Measurements from ENCODE around the gene G6PD. TPM values are rescaled to one million over a fixed set of nuclear protein-coding genes. Genes with fewer than 3 reads are reported as not detected.
"Not testable (repeated sequence)": the region's sequence is repeated elsewhere in the genome, so short reads cannot be mapped to it uniquely, and the experiment has no call there.

Gene G6PD
- total and polyA plus RNA-seq, 2 of the 8 experiments (the other 6 are each of a cell fraction or from before 2014, with no cell fraction given): 47.3 to 55.1 TPM

DNA sequence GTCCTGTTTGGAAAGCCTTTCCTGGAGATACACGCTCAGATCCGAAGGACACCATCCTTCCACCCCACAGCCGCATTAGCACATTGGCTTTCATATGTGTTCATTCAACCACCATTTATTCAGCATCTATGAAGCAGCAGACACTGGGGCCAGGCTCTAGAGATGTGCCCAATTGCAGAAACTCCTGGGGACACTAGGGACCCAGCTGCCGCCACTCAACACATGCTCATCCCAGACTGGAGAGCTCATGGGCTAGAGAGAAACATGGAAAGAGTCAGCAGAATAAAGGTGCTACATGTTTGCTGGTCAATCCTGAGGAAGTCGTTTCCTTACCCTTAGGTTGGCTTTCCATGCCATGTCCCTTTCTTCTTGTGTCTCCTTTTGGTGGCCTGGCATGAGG is 45.9 kb upstream of the G6PD start (continued):
- TF ChIP-seq BACH1 (IDR thresholded peaks at IDR 0.05; ENCODE audit: low read length) (no peak), ASH2L (IDR thresholded peaks at IDR 0.05; ENCODE audit: low read length) (no peak)

DNA sequence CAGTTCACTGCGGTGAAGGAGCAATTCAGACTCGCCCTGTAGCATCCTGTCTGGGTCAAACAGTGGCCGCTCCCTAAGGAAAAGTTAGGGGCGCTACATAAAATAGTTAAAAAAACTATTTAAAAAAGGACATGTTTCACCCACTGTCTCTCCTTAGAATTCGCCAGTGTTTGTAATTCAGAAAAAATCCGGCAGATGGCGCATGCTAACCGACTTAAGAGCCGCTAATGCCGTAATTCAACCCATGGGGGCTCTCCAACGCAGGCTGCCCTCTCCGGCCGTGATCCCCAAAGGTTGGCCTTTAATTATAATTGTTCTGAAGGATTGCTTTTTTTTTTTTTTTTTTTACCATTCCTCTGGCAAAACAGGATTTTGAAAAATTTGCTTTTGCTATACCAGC is 43.8 kb upstream of the G6PD start:
- H2BK12ac ChIP-seq (ENCODE audit: low read depth, low read length); H2AFZ ChIP-seq (ENCODE audit: low read length); H2BK5ac ChIP-seq (ENCODE audit: low read depth, low read length); H3K23ac ChIP-seq (ENCODE audit: insufficient read length); POLR2A ChIA-PET (ENCODE audit: partially characterized antibody); H4K20me1 ChIP-seq (replicated peaks in 1 of 2; ENCODE audit: control insufficient read depth in 1 of 2, insufficient read depth in 2 of 2, low read length in 2 of 2); H4K8ac ChIP-seq (ENCODE audit: extremely low read depth, insufficient read depth, low read length); H3K79me2 ChIP-seq (ENCODE audit: control insufficient read depth in 1 of 2, insufficient read depth in 2 of 2, low read length in 2 of 2); H2BK15ac ChIP-seq (ENCODE audit: low read length); H3K9me3 ChIP-seq (ENCODE audit: insufficient read depth in 2 of 2, low read depth in 1 of 2, low read length in 1 of 2); H3K27me3 ChIP-seq (replicated peaks in 1 of 4; ENCODE audit: control insufficient read depth in 3 of 4, extremely low read depth in 1 of 4, insufficient read depth in 3 of 4, low read length in 3 of 4); H3K4me2 ChIP-seq (ENCODE audit: insufficient read depth in 1 of 2, low read depth in 2 of 2, low read length in 2 of 2); H3K79me1 ChIP-seq (ENCODE audit: low read depth, low read length); H4K91ac ChIP-seq (replicated peaks; ENCODE audit: insufficient read length, low read length); H3K4me3 ChIP-seq (ENCODE audit: extremely low read depth in 1 of 4, insufficient read depth in 2 of 4, low read depth in 3 of 4, low read length in 4 of 4); DNase-seq (ENCODE audit: low read depth in 1 of 2, low spot score in 2 of 2); H3K18ac ChIP-seq (ENCODE audit: extremely low read depth, low read length); H3K4ac ChIP-seq (replicated peaks; ENCODE audit: insufficient read length, low read depth, low read length); H3K56ac ChIP-seq (replicated peaks; ENCODE audit: insufficient read length, low read depth, low read length); H3K23me2 ChIP-seq (ENCODE audit: low read depth, low read length); H2BK120ac ChIP-seq (replicated peaks; ENCODE audit: low read depth, low read length); H3K36me3 ChIP-seq (ENCODE audit: control insufficient read depth in 2 of 4, insufficient read depth in 4 of 4, low read length in 3 of 4); H4K5ac ChIP-seq (ENCODE audit: insufficient read length, low read depth, low read length); H3K27ac ChIP-seq (ENCODE audit: low read depth, low read length); H3K14ac ChIP-seq (ENCODE audit: insufficient read length); CTCF ChIA-PET (ENCODE audit: partially characterized antibody); H2BK20ac ChIP-seq (ENCODE audit: low read length); H2AK5ac ChIP-seq (ENCODE audit: low read depth, low read length); H3K9ac ChIP-seq (replicated peaks in 1 of 4; ENCODE audit: extremely low read depth in 1 of 4, low read depth in 3 of 4, low read length in 3 of 4); H3K4me1 ChIP-seq (replicated peaks in 1 of 4; ENCODE audit: control insufficient read depth in 3 of 4, insufficient read depth in 4 of 4, low read length in 3 of 4): not testable (repeated sequence)
- no CpG with 5 or more reads among the region's 13 CpGs for WGBS, 2 experiments (ENCODE audit: extremely low coverage in 1 of 2, insufficient coverage in 1 of 2, insufficient read length in 1 of 2, insufficient replicate concordance in 2 of 2, low coverage in 1 of 2, low lambda C conversion rate in 2 of 2, missing lambda C conversion rate in 1 of 2)
- FAIRE-seq: peak; percentile 100

Measured in H1 (cell line).